GM18909 (cell line): ENCODE measurements around the gene IRS2.
A peak's percentile ranks its signal among the peaks of the same experiment; 100 is the strongest.

ENCODE experiments used
- ATAC-seq: cut with Tn5 transposase; IDR thresholded peaks from one replicate; pipeline ENCODE4 v1.9.1; 2021; ENCODE audit warnings: mild to moderate bottlenecking; ENCODE audit not compliant: unreplicated experiment, poor library complexity

Gene IRS2

DNA sequence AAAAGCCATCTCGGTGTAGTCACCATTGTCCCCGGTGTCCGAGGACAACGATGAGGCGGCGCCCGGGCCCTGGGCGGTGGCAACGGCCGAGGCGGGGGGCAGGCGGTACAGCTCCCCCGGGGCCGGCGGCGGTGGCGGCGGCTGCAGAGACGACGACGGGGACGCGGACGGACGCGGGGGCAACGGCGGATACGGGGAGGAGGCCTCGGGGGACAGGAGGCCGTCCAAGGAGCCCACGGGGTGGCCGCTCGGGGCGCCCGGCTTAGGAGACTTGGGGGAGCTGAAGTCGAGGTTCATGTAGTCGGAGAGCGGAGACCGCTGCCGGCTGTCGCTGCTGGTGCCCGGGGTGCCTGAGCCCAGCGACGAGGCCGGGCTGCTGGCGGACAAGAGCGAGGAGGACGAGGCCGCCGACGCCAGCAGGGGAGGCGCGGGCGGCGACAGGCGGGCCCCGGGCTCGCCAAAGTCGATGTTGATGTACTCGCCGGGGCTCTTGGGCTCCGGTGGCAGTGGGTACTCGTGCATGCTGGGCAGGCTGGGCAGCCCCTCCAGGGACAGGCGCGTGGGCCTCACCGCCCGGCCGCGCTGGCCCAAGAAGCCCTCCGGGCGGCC is 3.5 kb downstream of the IRS2 start:
- ATAC-seq, result no peak

DNA sequence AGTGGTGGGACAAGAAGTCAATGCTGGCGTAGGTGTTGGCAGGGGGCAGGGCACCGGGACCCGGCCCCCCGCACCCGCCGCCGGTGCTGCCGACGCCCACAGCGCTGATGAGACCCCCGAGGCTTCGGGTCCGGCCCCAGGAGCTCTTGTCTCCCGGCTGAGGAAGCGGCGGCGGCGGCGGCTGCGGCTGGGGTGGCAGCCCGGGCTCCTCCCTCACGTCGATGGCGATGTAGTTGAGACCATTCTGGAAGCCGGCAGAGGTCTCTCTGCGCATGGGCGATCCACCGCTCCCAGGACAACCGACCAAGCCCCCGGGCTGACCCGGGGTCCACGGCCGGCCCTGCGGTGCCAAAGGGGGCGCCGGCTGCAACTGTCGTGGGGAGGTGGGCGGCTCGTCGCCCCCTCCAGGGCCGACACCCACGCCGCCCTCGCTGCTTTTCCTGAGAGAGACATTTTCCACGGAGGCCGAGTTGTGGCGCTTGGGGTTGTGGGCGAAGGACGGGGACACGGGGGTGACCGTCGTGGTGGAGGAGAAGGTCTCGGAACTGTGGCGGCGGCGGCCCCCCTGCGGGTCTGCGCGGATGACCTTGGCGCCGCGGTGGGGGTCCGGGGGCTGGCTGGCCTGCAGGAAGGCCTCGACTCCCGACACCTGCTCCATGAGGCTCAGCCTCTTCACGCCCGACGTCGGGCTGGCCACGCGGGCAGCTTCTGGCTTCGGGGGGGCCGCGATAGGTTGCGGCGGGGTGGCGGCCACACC is 4.1 kb downstream of the IRS2 start:
- no peak for ATAC-seq

DNA sequence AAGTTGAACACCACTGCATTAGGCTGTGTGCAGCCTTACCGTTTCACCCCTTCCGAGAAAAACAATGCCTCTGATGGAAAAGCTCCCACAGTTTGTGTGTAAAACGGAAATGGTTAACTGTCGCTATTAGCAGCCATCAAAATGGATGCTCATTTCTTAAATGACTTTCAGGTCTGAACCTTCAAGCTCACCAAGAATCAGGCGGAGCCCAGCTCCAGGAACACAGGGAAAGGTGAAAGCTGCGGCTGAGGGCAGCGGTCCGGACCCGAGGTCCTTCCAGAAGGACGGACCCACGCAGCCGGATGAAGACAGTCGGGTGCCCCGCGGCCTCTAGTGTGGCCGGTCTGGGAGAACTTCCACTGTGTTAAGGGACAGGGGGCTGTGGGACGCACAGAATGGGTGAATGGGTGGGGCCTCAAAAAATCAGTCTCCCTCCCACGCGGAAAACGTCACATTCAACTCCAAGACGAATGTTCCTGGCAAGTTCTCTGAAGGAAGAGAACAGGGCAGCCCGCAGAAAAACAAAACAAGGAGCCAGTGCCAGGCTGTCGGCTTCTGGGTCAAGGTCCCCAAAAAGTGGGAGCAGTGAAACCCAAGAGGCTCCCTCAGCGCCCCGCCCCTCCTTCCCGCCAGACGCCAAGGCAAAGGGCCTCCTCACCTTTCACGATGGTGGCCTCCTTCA is 4.9 kb downstream of the IRS2 start:
- ATAC-seq, result no peak

DNA sequence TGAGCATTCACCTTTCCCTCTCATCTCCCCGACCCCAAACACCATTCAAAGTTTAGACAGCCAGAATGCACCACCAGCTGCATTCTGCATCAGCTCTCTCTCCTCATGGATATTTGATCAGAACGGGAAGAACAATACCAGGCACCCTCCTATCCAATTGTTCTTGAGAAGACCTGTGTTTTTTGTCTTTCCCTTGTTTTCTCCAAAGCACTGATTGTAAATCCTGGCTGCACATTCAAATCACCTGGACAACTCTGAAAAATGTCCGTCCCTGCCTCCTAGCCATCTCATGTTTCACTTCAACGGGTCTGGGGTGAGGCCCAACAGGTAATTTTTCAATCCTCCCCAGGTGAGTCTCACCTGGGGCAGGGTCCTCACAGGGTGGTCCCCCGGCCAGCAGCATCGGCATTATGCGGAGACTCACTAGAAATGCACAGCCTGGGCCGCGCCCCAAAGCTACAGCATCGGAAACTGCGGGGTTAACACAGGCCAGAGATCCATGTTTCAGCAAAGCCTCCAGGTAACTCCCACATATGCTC is 5.5 kb downstream of the IRS2 start:
- ATAC-seq, result no peak

DNA sequence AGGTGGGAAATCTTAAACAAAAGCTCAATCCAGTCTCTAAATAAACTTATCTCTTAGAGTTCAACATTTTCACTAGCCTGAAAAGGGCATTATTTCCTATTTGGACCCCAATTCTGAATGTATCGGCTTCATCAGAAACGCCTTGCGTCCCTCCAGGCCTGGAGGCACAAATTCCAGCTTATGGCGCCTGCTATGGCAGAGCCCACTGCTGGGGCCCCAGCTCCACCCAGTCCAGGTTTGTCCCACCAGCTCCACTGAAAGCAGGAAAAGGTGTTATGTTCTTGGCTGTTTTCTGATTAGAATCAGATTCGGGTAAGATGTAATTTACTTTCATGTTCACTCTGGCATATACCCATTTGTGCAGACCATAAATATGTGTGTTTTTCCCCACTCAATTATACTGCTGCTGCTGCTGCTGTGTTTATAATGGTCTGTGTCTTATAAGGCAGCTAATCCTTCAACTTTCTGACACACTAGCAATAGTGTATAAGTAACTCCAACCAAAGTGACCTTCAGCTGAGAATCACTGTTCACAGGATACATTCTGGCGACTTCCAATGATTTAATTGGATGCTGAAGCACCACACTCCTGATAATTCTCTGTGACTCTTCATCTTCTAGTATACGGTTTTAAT is 6.4 kb downstream of the IRS2 start:
- ATAC-seq, result no peak

DNA sequence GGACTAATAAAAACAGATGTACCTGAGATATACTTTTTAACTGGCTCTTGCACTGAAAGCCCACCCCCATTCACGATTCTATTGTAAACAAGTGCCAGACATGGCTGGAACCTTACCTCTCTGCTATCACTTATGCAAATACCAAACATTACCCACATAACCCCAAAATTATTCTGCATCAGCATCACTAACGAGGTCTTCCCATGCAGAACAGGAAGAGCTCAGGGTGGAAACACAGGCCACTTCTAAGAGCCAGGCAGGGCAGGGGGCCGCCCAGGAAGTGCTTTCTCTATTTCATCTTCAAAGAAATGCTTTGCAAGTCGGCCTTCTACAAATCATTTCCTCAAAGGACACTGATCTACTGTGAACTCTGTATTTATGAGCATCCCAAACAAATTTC is 7.3 kb downstream of the IRS2 start:
- ATAC-seq, result no peak

DNA sequence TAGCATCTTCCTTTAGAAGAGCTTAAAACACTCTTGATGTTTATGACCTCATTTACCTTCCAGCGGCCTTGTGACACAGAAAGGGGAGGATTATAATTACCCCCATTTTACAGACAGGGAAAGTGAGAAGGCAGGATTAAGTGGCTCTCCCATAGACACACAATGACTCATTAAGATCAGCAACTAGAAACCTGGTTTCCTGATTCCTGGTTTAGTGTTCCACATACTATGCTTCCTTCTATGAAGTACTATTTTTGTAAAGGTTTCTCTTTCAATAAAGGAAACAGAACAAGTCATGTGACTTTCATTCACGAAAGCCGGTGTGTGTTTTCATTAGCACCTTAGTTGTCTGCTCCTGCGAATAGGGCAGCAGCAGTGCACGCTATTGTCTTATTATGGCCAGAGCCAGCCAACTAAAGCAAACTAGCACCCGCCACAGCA is 8.3 kb downstream of the IRS2 start:
- peak; percentile 52 for ATAC-seq

DNA sequence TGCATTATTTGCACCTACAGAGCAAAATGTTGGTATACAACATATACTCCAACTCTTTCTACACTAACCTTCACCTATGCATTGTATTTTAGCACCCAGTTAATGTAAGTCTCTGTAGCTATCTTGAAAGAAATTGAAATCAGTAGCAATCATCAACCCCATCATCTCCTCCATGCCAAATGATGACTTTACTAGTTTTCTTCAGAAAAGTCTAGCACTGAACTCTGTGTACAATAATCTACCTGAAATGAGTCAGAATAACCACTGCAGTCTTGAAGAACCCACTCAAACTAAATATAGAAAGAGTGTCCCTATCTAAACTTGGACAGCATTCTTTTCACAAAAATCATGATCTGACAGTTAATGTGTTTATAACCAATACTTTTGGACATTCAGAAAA is 9.8 kb downstream of the IRS2 start:
- no peak for ATAC-seq

DNA sequence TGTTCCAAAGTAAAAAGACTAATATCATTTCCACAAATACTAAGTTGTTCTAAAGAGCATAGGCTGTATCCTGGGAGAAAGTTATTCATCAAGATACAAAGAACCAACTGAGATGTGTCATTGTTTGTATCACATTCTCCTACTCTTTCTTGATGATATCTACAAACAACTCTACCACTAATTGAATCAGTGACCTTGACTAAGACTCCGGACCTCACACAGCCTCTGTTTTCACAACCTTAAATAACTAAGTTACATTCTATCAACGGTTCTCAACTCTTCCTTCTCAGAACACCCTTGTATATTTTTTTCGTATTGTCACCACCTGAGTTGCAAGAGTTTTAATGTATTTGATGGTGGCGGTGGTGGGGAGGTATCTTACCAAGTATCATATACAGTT is 12.6 kb downstream of the IRS2 start:
- ATAC-seq, result no peak

DNA sequence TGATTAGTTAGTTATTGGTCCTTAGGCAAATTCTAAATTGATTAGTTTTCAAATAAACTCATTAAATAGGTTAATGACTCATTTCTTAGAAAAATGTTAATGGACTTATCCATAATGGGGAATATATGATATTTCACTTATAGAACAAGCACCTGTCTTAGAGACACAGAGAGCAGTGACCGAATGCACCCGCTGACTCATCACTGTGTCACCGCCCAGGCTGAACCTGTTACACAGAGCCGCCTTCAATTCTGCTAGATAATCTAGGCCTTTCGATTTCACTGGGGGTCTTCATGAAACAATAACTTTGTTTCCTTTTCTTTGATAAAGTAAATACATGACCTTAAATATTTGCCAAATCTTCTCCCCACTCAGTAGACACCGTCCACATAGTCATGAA is 13.1 kb downstream of the IRS2 start:
- ATAC-seq, result no peak

DNA sequence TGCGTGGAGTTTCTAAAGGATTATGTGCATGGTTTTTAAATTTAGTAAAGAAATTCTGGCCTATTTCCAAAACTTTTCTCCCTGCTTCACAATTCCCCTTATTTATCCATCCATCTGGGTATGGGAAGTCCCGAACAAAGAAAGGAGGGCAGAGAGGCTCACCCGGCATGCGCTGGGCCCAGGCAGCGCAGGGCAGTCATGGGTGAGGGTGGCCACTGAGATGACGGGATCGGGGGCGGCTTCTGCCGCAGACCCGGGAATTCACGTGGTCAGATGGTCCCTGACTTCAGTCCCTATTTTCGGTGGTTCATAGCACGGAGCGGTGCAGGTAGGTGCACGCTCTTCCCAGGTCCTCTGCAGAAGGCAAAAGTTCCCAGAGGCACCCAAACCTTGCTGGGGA is 14.5 kb downstream of the IRS2 start:
- no peak for ATAC-seq

DNA sequence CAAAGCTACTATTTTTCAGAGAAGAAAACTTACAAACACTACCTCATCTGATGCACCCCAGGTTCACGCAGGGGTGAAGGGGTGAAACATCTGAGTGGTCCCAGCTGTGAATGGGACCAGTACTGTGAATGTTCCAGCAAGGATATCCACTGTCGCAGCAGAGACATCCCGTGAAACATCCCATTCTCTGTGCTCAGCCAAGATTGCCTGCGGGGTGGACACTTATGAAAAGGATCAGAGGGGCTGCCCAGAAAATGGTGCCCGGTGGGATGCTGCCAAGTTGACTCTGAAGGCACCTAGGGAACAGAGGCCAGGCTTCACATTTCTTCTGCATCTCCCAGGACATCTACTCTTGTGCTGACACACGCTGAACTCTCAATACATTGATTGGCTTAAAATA is 15.9 kb downstream of the IRS2 start:
- ATAC-seq, result no peak

DNA sequence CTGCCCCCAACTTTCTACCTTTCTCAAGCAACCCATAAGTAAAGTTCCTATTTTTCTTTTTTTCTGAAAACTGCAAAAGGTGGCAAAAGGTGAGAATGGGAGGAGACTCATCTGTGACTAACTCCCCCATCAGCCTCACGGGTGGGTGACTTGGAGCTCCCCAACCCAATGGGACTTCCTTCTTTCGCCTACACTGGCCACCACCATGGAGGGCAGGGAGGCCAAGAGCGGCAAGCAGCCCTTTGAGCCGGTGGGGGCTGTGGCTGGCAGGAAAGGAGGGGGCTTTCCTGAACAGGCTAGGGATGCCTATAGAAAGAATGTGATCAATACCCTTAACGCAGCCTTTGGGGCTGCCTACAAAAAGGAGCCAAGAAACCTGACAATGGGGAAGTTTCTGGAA is 16.5 kb downstream of the IRS2 start:
- ATAC-seq, result no peak

DNA sequence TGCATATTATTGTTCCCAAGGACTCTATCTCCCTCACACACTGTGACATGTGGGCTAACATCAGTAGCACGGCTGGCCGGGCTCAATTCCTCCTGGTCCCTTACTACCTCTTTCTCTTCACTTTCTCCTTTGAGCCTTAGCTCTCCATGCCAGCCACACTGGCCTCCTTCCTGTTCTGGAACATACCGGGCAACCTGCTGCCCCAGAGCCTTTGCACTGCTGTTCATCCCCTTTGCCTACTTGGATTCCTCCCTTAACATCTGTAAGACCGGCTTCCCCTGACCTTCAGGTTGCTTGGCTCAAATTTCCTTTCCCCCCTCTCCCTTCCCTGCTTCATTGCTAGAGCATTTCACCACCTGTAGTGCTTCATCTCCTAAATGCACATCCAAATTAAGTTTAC is 17.1 kb downstream of the IRS2 start:
- ATAC-seq, result no peak

DNA sequence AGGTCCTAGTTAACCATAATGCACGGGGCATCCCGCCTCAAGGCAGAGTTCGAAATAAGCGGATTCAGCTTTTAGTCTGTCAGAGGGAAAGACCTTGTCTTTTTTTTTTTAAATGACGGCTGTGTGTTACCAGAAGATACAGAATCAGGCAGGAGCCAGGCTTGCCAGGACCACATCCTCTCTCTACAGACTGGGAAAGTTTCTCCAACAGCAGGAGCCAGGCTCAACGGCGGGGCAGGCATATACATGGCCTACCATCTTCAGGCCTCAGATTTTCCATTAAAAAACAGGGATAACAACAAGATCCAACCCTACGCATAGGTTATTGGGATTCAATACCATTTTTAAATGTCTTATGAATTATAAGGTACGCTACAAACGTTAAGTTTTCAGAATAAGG is 17.8 kb downstream of the IRS2 start:
- no peak for ATAC-seq

DNA sequence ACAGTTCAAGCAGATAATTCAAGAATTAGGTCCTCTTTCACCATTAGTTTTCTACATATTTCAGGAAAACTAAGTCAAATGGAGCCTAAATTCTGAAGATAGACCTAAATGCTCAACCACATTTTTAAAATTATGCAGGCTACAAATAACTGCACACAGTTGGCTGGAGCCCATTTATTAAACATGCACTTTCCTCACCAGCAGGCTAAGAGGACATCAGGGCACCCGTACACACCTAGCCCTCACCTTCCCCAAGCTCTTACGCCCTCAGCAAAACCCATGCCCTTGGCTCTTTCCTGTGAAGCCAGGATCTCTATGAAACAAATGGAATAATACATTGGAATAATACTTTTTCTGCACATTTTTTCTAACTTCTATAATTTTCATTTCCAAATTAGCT is 18.2 kb downstream of the IRS2 start:
- ATAC-seq, result no peak

DNA sequence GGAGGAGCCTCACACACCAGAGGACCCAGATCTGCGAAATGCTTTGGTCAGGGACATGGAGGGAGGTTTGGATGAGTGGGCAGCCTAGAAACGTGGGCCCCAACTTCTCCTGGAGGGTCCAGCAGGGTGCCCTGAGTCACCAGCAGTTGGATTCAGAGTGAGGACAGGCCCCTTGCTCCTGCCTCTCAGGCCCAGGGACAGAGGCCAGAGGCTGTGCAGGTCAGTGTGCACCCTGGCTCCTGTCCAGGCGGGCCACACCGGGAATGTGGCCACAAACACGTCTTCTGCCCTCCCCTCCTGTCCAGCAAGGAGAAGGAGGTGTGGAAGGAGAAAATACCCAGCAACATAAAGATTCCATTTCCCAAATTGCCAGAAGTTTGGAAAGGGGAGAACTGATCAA is 19.4 kb downstream of the IRS2 start:
- ATAC-seq, result no peak

DNA sequence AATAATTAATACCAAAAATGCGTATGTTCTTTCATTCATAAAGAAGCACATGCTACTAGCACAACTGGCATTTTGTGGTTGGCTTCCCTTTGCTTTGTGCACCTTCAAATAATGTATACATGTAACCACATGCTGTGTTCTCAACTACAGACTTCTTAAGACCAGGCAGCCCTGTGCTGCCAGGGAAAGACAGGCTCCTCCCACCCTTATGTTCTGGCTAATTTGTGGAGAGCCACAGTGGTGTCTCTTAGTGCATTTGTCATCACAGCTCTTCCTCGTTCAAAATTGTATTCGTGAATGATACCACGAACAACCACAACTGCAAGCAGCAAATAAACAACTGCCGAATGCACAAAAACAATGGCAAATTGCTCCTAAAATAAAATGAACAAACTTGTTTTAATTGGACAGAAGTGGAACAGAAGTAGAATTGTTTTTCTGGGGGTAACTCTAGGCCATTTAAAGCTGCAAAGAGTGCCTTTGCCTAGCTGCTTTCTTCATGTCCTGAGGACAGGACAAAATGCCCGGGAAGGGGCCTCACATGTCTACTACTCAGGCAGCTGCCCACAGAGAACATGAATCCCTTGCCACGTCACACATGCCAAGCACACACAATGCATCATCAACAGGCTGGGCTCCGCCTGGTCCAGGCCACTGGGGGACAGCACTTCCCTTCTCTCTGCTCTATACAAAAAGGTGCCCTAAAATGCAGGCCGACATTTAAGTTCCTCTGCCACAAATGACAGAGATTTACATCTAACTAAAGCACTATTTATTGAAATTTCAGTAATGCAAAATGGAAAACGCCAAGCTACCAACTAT is 21.7 kb downstream of the IRS2 start:
- no peak for ATAC-seq

DNA sequence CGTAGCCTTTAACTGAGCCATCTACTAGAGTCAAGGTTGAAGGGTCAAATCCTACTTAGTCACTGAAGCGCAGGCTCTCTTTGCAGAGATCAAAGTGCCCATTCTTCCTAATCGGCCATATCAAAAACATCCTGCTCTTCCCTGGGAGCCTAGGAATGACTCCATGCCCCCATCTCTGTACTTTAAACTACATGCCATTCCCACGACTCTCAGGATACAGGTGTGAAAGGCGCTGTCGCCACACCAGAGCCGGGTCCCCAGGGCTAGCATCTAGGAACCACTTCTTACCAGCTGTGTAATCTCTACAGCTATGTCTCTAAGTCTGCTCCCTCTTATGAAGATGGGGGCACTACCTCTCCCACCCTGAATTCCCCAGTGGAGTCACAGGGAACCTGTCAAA is 22.3 kb downstream of the IRS2 start:
- ATAC-seq, result no peak

DNA sequence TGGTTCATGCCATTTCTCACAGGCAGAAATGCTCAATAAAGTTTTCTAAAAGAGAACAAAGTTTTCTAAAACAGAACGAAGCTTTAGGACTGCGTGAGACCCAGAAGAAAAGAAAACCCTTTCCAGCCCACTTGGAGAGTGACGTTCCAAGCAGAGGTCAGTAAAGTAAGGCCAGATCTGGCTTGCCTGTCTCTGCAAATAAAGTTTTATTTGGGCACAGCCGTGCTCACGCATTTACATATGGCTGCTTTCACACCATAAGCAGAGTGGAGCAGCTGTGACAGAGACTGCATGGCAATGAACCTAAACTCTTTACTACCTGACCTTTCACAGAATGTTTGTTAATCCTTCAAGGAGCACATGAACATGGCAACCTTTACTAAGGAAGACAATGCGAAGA is 23.6 kb downstream of the IRS2 start:
- ATAC-seq, result no peak
